Measurements from ENCODE around the gene CCDC169.

GRCh38 chr13:36188441-36188840 is 109.2 kb downstream of the CCDC169 start:
- TF ChIP-seq, protein P1, sequence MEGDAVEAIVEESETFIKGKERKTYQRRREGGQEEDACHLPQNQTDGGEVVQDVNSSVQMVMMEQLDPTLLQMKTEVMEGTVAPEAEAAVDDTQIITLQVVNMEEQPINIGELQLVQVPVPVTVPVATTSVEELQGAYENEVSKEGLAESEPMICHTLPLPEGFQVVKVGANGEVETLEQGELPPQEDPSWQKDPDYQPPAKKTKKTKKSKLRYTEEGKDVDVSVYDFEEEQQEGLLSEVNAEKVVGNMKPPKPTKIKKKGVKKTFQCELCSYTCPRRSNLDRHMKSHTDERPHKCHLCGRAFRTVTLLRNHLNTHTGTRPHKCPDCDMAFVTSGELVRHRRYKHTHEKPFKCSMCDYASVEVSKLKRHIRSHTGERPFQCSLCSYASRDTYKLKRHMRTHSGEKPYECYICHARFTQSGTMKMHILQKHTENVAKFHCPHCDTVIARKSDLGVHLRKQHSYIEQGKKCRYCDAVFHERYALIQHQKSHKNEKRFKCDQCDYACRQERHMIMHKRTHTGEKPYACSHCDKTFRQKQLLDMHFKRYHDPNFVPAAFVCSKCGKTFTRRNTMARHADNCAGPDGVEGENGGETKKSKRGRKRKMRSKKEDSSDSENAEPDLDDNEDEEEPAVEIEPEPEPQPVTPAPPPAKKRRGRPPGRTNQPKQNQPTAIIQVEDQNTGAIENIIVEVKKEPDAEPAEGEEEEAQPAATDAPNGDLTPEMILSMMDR (IDR thresholded peaks at IDR 0.05; ENCODE audit: poor library complexity, severe bottlenecking) = no peak
- TF ChIP-seq POLR2AphosphoS5 (IDR thresholded peaks at IDR 0.05) (no peak), RAD21 (conservative IDR thresholded peaks at IDR 0.05) (no peak), EZH2 (IDR thresholded peaks at IDR 0.05; ENCODE audit: borderline replicate concordance, insufficient read depth, low read length, poor library complexity, severe bottlenecking) (no peak)

Data from neural cell (in vitro differentiated cells).